Neural cell (in vitro differentiated cells): ENCODE results near the gene HAP1. TPM values are rescaled to one million over a fixed set of nuclear protein-coding genes. Genes with fewer than 3 reads are reported as not detected.

Experiments used
- H2AFZ ChIP-seq: fragments of 200-600, 300-800 bp; sonication (generic), shearing (Covaris generic); 2 replicates; pipeline ENCODE4 v1.6.0; 2014; ENCODE audit warnings: low read depth, mild to moderate bottlenecking, antibody characterized with exemption, low read length, moderate library complexity
- H3F3A ChIP-seq: fragments of 200-600 bp; shearing (Covaris generic); 2 replicates; pipeline ENCODE4 v1.6.1; 2016; ENCODE audit warnings: mild to moderate bottlenecking, moderate library complexity, mixed read lengths, antibody characterized with exemption, low read length; ENCODE audit not compliant: insufficient read depth, poor library complexity, severe bottlenecking
- H3K27ac ChIP-seq: fragments of 200-600, 300-800 bp; sonication (generic), shearing (Covaris generic); 2 replicates; pipeline ENCODE4 v1.5.1; 2014; ENCODE audit warnings: mild to moderate bottlenecking, low read length, moderate library complexity
- H3K27me3 ChIP-seq: fragments of 300-800, 200-600 bp; sonication (generic), shearing (Covaris generic); 2 replicates; pipeline ENCODE4 v1.6.0; 2014; ENCODE audit warnings: mild to moderate bottlenecking, low read depth, low read length, moderate library complexity; ENCODE audit not compliant: insufficient read depth
- H3K36me3 ChIP-seq: fragments of 300-800, 200-600 bp; sonication (generic), shearing (Covaris generic); 2 replicates; pipeline ENCODE4 v1.5.1; 2014; ENCODE audit warnings: mild to moderate bottlenecking, antibody characterized with exemption, low read length, moderate library complexity; ENCODE audit not compliant: insufficient read depth
- H3K4me2 ChIP-seq: fragments of 300-800, 200-600 bp; sonication (generic), shearing (Covaris generic); 2 replicates; pipeline ENCODE4 v1.6.0; 2014; ENCODE audit warnings: mild to moderate bottlenecking, low read length
- H3K4me3 ChIP-seq: fragments of 300-800, 200-600 bp; sonication (generic), shearing (Covaris generic); 2 replicates; pipeline ENCODE4 v1.5.1; 2014; ENCODE audit warnings: mild to moderate bottlenecking, low read length, moderate library complexity
- H3K79me2 ChIP-seq: fragments of 200-600 bp; shearing (Covaris generic); replicated peaks from 2 replicates; pipeline ENCODE4 v1.6.0; 2014; ENCODE audit warnings: mild to moderate bottlenecking, low read length, moderate library complexity; ENCODE audit not compliant: insufficient read depth
- H3K9ac ChIP-seq: fragments of 300-800, 200-600 bp; sonication (generic), shearing (Covaris generic); 2 replicates; pipeline ENCODE4 v1.6.1; 2016; ENCODE audit warnings: mild to moderate bottlenecking, low read length, mixed read lengths
- H3K9me2 ChIP-seq: fragments of 200-600 bp; shearing (Covaris generic); 2 replicates; pipeline ENCODE4 v1.6.1; 2016; ENCODE audit warnings: mild to moderate bottlenecking, low read length, mixed read lengths; ENCODE audit not compliant: insufficient read depth
- H3K9me3 ChIP-seq: fragments of 200-600, 300-800 bp; sonication (generic), shearing (Covaris generic); 2 replicates; pipeline ENCODE4 v1.6.1; 2016; ENCODE audit warnings: mild to moderate bottlenecking, mixed run types, low read length, moderate library complexity, mixed read lengths
- H4K20me1 ChIP-seq: fragments of 200-600 bp; shearing (Covaris generic); 2 replicates; pipeline ENCODE4 v1.6.1; 2016; ENCODE audit warnings: mild to moderate bottlenecking, mixed run types; ENCODE audit not compliant: insufficient read depth
- CTCF ChIP-seq: fragments of 450-650 bp; IDR thresholded peaks from 2 replicates; pipeline ENCODE4 v1.5.1; 2014; ENCODE audit warnings: antibody characterized with exemption, mild to moderate bottlenecking, moderate library complexity; ENCODE audit not compliant: poor library complexity, severe bottlenecking
- EP300 ChIP-seq: fragments of 450-650 bp; conservative IDR thresholded peaks from 2 replicates; pipeline ENCODE4 v1.6.1; 2014; ENCODE audit warnings: antibody characterized with exemption, mild to moderate bottlenecking, moderate library complexity; ENCODE audit not compliant: poor library complexity, severe bottlenecking
- EZH2 ChIP-seq: fragments of 200-600, 300-800 bp; shearing (Covaris generic), sonication (generic); IDR thresholded peaks from 2 replicates; pipeline ENCODE4 v1.6.1; 2014; ENCODE audit warnings: antibody characterized with exemption, low read length, borderline replicate concordance, mild to moderate bottlenecking; ENCODE audit not compliant: insufficient read depth, poor library complexity, severe bottlenecking
- MXI1 ChIP-seq: fragments of 450-650 bp; conservative IDR thresholded peaks from 2 replicates; pipeline ENCODE4 v1.6.1; 2014; ENCODE audit warnings: antibody characterized with exemption, mild to moderate bottlenecking; ENCODE audit not compliant: poor library complexity, severe bottlenecking
- POLR2AphosphoS5 ChIP-seq: IDR thresholded peaks from 2 replicates; pipeline ENCODE4 v1.6.1; 2012
- RAD21 ChIP-seq: fragments of 450-650 bp; conservative IDR thresholded peaks from 2 replicates; pipeline ENCODE4 v1.6.1; 2014; ENCODE audit warnings: antibody characterized with exemption, mild to moderate bottlenecking, moderate library complexity
- REST ChIP-seq: IDR thresholded peaks from 2 replicates; pipeline ENCODE4 v1.6.1; 2012; ENCODE audit warnings: borderline replicate concordance
- SMC3 ChIP-seq: fragments of 450-650 bp; conservative IDR thresholded peaks from 2 replicates; pipeline ENCODE4 v1.6.1; 2014; ENCODE audit warnings: antibody characterized with exemption, mild to moderate bottlenecking, moderate library complexity; ENCODE audit not compliant: poor library complexity
- TAF1 ChIP-seq: IDR thresholded peaks from 2 replicates; pipeline ENCODE4 v1.6.1; 2012; ENCODE audit warnings: low read depth
- polyA plus RNA-seq: library from polyadenylated mRNA; depleted of rRNA; stranded (reverse); fragments of >200 nt; gene quantifications from 2 replicates; pipeline ENCODE4 v1.2.3, GENCODE V29; 2014

HAP1 gene
- polyA plus RNA-seq, 1 donor from 2014 or later, result 0.79 TPM

GRCh38 chr17:41781404-41782110, 47.1 kb upstream of the HAP1 start:
- peak overlapping the region; percentile 25 for H3K4me3 ChIP-seq
- no peaks in the 10 kb centered on the region for H3F3A ChIP-seq
- peaks cover 19% of the 10 kb centered on the region for H4K20me1 ChIP-seq
- H3K27ac ChIP-seq, result no peak overlapping the region
- H2AFZ ChIP-seq, result no peak overlapping the region
- H3K27me3 ChIP-seq, result no peaks in the 10 kb centered on the region
- peaks cover 61% of the 10 kb centered on the region for H3K79me2 ChIP-seq
- H3K9me3 ChIP-seq, result no peaks in the 10 kb centered on the region
- no peak overlapping the region for H3K4me2 ChIP-seq
- H3K9me2 ChIP-seq, result no peaks in the 10 kb centered on the region
- H3K9ac ChIP-seq, result no peak overlapping the region
- TF ChIP-seq EZH2, result no peak
- no peaks in the 10 kb centered on the region for H3K36me3 ChIP-seq

- H3K9me3 ChIP-seq, result no peaks in the 10 kb centered on the region
- TF ChIP-seq SMC3, result no peak
- no peak for TF ChIP-seq EP300
- no peak for TF ChIP-seq EZH2
- TF ChIP-seq MXI1, result no peak
- no peak for TF ChIP-seq CTCF
- TF ChIP-seq RAD21, result no peak
- TF ChIP-seq TAF1, result no peak
- no peak for TF ChIP-seq POLR2AphosphoS5
- TF ChIP-seq REST, result no peak
- H2AFZ ChIP-seq, result no peak overlapping the region
- H3F3A ChIP-seq, result no peaks in the 10 kb centered on the region
- H3K79me2 ChIP-seq, result peaks cover 62% of the 10 kb centered on the region
- no peaks in the 10 kb centered on the region for H3K36me3 ChIP-seq
- no peaks in the 10 kb centered on the region for H3K9me2 ChIP-seq
- no peak overlapping the region for H3K27ac ChIP-seq
- no peak overlapping the region for H3K4me2 ChIP-seq
- no peaks in the 10 kb centered on the region for H3K27me3 ChIP-seq
- H4K20me1 ChIP-seq, result peaks cover 19% of the 10 kb centered on the region
- H3K9ac ChIP-seq, result no peak overlapping the region
- no peak overlapping the region for H3K4me3 ChIP-seq
Measured at GRCh38 chr17:41779954-41780353, 45.5 kb upstream of the HAP1 start.
